SIG-M5 treated with dmso at 0.1 percent for 504 hours (cell line): ENCODE measurements around the gene ZNF814.
"Not testable (repeated sequence)": the region's sequence is repeated elsewhere in the genome, so short reads cannot be mapped to it uniquely, and the experiment has no call there.

Source experiments
- DNase-seq: peaks from one replicate; lab custom pipeline; 2025; ENCODE audit not compliant: unreplicated experiment; lab: John Stamatoyannopoulos, UW

ZNF814 gene

GRCh38 chr19:57888560-57889231 lies at the start of gene ZNF814:
TSS of gene ZNF814 (minus strand) at chr19:57889037. CDS start at chr19:57888802, 235 bp downstream.
- no peak for DNase-seq

GRCh38 chr19:57935731-57936130 lies 46.9 kb upstream of the ZNF814 start:
- no peak for DNase-seq

- DNase-seq = peak; percentile 46
Observed at GRCh38 chr19:57934820-57935665, 46.2 kb upstream of the ZNF814 start, which contains the start of gene ZNF418. TSS of gene ZNF418 (minus strand) at chr19:57935402. CDS start at chr19:57933822, 1,580 bp downstream.

- no peak for DNase-seq
Observed at GRCh38 chr19:57927587-57927986, 38.8 kb upstream of the ZNF814 start.

- peak; percentile 94 for DNase-seq
Observed at GRCh38 chr19:57916168-57916995, 27.5 kb upstream of the ZNF814 start, which contains the start of gene ZNF417. TSS of gene ZNF417 (minus strand) at chr19:57916592. CDS start at chr19:57916411, 181 bp downstream.

- no peak for DNase-seq
Observed at GRCh38 chr19:57914531-57914930, 25.7 kb upstream of the ZNF814 start.

GRCh38 chr19:57907394-57907793 lies 18.6 kb upstream of the ZNF814 start:
- no peak for DNase-seq

- DNase-seq = no peak
Observed at GRCh38 chr19:57905258-57905657, 16.4 kb upstream of the ZNF814 start.

- DNase-seq = no peak
Observed at GRCh38 chr19:57903618-57904184, 14.9 kb upstream of the ZNF814 start.

GRCh38 chr19:57900311-57900710 lies 11.5 kb upstream of the ZNF814 start:
- DNase-seq = no peak

GRCh38 chr19:57890706-57891105 lies 1.9 kb upstream of the ZNF814 start:
- not testable (repeated sequence) for DNase-seq

- no peak for DNase-seq
Observed at GRCh38 chr19:57888107-57888559, 704 bp downstream of the ZNF814 start.

GRCh38 chr19:57887195-57887941 lies 1.5 kb downstream of the ZNF814 start:
- DNase-seq = no peak

- DNase-seq = no peak
Observed at GRCh38 chr19:57886046-57886445, 2.8 kb downstream of the ZNF814 start.

GRCh38 chr19:57873883-57874799 lies 14.7 kb downstream of the ZNF814 start:
- DNase-seq = not testable (repeated sequence)

GRCh38 chr19:57872450-57872849 lies 16.4 kb downstream of the ZNF814 start:
- DNase-seq = no peak

GRCh38 chr19:57870225-57870624 lies 18.6 kb downstream of the ZNF814 start:
- DNase-seq = no peak

- not testable (repeated sequence) for DNase-seq
Observed at GRCh38 chr19:57869655-57870054, 19.2 kb downstream of the ZNF814 start.
